IPS DF 4.7 (cell line): ENCODE measurements around the gene PLB1.

Source experiments
- DNase-seq: peaks from one replicate; pipeline ENCODE4 v3.0.0-alpha.2; 2013; ENCODE audit warnings: low spot score; ENCODE audit errors: extremely low read depth

The PLB1 gene

DNA sequence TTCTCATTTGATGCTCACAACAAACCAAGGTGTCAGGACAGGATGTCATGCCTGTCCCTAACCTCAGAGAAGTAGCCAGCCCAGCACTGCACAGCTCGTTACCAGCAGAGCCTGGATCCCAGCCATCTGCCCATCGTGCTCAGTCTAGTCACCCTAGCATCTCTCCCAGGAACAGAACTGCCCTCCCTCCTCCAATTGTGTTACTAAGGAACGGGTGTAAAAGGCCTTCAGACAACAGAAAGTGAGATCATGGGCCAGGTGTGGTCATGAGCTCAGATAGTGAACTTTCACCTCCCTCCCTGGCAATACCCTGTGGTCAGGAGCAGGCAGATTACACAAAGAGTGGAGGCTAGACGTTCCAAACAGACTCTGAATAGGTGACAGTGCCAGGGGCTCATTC is 144.0 kb downstream of the PLB1 start:
- no peak for DNase-seq

GRCh38 chr2:28640260-28640907 is 144.5 kb downstream of the PLB1 start:
- no peak for DNase-seq

DNA sequence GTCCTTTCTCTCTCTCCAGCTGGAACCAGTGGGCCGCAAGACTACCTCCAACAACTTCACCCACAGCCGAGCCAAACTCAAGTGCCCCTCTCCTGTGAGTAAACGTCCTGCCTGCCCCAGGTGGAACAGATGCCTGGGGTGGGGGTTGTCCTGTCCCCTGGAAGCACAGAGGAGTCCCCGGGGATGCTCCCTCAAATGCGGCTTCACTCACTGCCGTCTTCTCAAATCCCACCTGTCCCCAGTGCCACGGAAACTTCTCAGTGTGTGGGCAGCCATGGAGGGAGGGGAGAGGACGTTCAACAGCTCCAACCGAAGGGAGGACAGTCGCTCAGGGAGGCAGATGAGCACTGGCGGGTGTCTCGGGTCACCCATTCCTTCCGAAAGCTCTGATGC is 145.0 kb downstream of the PLB1 start:
- DNase-seq, result no peak

- no peak for DNase-seq
Observed at GRCh38 chr2:28642796-28643195, 146.9 kb downstream of the PLB1 start.

DNA sequence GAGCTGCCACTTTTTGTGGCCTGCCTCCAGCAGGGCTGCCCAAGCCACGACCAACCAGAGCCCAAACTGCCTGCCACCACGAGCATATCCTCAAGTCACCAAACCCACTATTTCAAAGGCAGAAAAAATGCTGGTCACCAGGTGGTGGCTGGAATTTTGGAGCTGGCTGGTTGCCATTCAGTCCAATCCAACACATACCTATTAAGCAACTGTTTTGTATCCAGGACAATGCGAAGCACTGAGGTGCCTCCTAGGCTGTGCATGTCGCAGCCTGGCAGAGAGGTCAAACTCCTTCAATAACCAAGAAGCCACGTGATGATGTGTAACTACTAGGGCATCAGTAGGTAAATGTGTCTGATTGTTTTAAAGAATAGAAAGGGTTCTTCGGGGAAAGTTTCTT is 147.5 kb downstream of the PLB1 start:
- no peak for DNase-seq

DNA sequence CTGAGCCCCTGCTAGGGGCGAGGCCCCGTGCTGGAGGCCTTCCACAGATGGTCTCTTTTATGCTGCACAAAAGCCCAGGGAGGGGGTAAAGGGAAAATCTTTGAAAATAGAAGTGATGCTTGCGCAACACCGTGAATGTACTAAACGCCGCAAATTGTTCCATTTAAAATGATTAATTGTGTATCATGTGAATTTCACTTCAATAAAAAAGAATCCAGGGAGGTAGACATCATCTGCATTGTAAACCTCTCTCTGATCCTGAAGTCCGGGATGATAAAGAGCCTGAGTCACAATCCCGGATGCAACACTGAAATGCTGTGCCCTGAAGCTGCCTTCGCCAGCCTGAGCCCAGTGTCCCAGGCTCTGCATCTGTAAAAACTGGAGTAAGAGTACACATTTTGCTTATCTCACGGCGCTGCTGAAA is 148.1 kb downstream of the PLB1 start:
- DNase-seq, result no peak

GRCh38 chr2:28644760-28645159 is 148.9 kb downstream of the PLB1 start:
- no peak for DNase-seq

DNA sequence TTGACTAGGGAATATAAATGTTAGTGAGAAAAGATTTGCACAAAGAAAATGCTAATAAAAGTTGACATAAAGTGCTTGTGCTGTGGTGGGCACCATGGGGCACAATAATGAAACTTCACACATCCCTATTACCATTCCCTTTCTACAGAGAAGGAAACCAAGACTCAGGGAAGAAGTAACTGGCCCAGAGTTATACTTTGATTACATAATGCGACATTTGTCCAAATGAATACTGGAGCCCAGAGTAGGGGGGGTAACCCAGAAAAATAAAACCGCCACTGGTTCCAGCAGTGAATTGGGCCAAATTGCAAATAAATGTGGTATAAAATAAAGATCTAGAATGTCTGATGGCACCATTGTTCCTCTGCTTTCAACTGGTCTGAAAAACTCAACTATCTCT is 149.7 kb downstream of the PLB1 start:
- DNase-seq, result no peak

DNA sequence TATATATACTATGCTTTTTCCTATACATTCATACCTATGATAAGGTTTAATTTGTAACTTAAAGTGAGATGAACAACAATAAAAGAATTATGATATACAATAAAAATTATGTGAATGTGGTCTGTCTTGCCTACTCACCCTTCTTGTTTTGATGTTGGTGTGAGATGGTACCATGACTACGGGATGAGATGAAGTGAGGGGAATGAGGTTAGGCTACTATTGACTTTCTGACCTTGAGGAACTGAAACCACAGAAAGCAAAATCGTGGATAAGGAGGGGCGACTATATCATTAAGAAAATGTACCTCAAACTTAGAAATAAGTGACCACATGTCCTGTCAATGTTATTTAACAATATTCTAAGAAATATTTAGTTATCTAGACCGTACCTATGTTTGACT is 151.8 kb downstream of the PLB1 start:
- DNase-seq, result no peak

DNA sequence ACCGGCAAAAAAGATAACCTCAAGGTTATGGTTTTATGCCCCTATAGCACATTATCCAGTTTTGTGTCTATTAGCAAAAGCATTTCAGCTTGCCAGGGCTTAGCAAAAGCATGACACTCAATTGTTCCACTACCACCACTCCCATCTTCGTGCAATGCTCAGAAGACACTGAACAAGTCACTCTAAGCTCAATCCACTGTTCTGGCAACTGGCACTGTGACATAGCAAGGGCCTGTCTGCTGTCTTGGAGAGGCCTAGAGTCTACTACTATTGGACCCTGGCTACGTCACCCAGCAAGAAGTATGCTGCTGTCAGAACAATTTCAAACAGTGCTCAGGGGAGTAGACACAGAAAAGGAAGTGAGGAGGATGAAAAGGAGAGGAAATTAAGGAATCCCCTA is 152.3 kb downstream of the PLB1 start:
- DNase-seq, result no peak

DNA sequence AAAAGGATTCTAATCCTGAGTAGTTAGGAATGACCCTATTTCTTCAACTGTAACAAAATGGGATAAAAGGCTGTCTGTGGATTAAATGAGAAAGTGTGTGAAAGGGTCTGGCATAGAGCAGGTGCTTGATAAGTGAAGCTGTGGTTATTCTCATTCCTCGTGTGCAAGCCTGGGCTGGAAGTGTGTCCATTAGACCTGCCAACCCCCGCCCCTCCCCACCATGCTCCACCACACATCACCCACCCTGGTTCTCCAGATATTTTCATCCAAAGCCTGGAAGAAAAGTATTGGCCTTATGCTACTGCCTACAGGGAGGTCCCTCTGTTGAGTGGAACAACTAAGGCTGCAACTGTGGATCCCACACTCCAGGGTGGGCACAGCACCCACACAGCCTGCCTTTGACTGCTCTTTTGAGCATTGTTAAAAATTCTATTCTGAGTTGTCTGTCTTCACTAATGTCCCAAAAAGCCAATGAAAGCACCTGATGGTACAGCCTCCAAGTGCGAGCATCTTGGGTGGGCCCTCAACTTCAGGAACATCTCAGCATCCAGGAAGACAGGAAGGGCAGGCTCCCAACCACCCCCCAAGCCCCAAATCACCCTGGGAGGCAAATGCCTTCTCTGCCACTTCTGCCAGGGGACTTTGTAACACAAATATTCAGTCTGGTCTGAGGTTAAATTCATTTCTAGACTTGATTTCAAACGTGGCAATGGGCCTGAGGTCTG is 153.0 kb downstream of the PLB1 start:
- DNase-seq, result no peak

DNA sequence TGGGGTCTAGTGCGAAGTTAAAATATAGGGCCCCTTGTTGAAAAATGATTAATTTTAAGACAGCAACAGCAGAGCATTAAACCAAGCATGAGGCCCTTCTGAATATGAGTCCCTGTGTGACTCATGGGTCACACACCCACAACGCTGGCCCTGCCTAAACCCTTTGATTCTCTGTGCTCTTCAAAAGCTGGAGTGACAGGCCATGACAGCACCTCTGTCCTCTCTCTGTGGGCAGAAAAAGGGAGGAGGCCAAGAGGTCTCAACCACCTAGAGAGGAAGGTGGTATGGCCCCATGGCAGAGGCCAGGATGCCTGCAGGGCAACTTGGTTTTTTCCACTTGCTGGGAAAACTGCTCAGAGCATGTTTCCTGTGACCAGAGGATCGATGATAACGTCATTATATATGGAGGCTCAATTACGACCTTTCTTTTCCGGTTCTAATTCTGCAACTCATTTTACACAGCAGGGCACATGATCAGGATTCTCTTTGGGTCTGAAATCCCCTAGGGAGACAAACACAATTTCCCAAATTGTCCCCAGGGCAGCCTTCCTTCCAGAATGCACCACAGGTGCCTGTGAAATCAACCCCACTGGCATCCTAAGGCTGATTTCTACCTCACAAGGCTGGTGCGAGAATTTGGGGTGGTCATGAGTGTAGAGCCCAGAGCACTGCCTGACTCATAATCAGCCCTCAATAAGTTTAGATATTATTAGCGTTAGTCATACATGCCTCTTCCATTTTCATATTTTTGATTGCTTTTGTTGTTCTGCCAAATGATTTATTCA is 153.8 kb downstream of the PLB1 start:
- no peak for DNase-seq

DNA sequence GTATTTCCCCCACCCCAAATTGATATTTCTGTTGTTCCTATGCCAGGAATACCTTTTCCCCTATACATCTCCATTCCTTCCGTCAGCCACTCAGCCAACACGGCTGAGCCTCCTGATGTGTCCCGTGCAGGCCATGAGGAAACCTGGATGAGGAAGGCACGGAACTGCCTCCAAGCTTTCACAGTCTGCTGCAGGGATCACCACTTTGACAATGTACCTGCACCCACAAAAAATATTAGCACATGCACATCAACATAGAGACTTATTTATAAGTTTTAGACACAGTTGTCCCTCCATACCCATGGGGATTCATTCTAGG is 154.4 kb downstream of the PLB1 start:
- DNase-seq, result no peak

- no peak for DNase-seq
Observed at GRCh38 chr2:28652217-28652616, 156.4 kb downstream of the PLB1 start.

DNA sequence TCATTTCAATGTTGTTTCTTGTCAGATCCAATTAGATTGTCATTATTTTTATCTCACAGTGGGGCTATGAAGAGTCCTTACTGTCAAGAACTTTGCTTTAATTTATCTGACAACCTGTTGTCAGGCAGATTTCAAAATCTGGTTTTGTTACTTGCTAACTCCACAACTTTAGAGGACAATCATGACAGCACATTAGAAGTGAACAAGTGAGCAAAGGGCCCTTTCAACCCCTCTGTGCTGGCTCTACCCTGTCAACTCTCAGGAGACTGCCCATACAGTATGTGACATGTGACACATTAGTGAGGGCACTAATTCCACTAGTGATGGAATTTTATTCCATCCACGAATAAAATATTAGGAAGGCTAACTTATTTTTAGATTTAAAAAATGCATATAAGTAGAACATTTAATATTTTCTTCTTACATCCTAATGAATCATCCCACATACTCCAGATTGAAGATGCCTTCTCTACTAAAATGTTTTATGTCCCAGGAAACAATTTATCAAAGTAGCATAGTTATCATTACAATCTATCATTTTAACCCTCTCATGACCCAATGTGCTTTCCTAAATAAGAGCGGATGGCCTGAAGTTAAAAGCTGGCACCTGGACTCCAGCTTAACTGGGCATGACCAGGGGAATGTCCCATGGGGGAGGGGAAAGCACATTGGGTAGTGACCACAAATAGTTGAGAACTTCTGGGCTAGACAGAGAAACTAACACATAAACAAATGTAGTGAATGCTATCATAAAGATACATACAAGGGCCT is 158.2 kb downstream of the PLB1 start:
- no peak for DNase-seq

DNA sequence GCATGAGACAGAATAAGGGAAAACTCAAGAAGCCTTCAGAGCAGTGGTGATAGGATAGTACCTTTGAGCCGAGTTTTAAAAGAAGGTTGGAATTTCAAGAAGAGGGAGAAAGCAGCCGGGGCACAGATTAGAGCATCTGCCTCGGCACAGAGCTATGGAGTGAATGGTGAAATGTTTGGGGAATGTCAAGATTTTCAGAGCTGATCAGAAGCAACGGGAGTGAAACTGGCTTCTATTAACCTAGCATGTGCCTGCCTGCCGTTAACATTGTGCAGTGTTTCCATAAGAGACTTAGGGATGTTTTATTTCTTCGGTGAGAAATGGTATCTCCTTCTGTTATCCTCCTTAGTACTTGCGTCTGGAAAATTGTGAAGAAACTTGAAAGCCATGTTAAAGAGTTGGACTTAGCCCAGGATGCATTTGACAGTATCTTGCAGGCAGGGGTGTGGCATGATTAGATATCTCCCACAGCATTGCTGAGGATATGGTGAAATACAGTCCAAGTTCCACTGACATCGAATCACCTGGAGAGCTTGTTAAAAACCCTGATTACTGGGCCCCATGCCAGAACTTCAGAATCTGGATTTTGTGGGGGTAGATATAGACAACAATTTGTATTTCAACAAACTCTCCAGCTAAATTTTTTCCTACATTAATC is 158.9 kb downstream of the PLB1 start:
- DNase-seq, result no peak

- DNase-seq, result no peak
Observed at GRCh38 chr2:28656937-28657615, 161.2 kb downstream of the PLB1 start.

DNA sequence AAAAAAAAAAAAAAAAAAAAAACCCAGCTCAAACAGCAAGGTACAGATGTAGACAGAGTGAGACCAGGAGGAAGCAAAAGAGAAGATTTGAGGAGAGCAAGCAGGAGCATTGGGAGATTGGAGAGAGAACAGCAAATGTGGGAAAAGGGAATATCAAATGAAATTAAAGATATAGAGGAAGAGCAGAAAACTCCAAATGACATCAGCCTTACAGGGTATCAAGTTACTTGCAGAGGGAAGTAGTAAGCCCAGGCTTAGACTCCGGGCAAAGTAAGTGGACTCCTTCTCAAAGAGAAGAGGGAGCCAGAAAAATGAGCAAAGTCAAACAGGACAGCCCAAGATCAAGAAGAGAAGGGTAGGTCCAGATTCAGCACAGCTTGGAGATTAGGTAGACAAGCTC is 162.5 kb downstream of the PLB1 start:
- DNase-seq, result no peak

GRCh38 chr2:28659127-28659526 is 163.3 kb downstream of the PLB1 start:
- no peak for DNase-seq

GRCh38 chr2:28661589-28662001 is 165.7 kb downstream of the PLB1 start:
- no peak for DNase-seq

DNA sequence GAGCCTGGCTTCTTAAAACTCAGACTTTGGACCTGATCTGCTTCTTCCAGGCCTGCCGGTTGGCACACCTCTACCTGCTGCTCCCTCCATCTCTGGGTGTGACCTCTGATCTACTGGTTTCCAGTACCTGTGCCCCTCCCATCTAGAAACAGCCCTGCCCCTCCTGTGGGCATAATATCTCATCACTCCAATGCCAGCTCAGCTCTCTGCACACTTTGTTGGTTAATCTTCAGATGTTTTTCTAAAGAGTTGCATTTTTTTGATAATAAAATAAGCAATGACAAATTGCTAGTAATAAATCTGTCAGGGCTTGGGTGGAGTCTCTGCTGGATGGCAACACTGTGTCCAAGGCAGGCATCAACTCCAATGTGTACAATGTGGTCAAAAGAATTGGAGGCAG is 166.2 kb downstream of the PLB1 start:
- no peak for DNase-seq
